WTC11 (cell line): ENCODE results near the gene SPATA2L. TPM values are rescaled to one million over a fixed set of nuclear protein-coding genes. Genes with fewer than 3 reads are reported as not detected.

Source experiments
- ATAC-seq: fragments of 200-7000 bp; cut with Tn5 transposase; 2 replicates; pipeline ENCODE4 v1.10.0; 2021; ENCODE audit warnings: mild to moderate bottlenecking, moderate library complexity
- CTCF ChIA-PET: fragments of 300-600 bp; sonication (Branson Sonifier 250); formaldehyde crosslinking; loops from one replicate; lab custom pipeline; 2021; ENCODE audit warnings: antibody characterized with exemption; lab: Charles Lee
- POLR2A ChIA-PET: fragments of 350-600 bp; sonication (Branson Sonifier 250); formaldehyde crosslinking; loops from one replicate; lab custom pipeline; 2021; ENCODE audit warnings: antibody characterized with exemption; lab: Charles Lee
- DNase-seq: peaks from one replicate; pipeline ENCODE4 v3.0.0; 2021; ENCODE audit warnings: low spot score
- H3K27ac Mint-ChIP-seq: 2 replicates; pipeline ENCODE4 v1.8.0; 2021; ENCODE audit warnings: mixed read lengths
- H3K27me3 Mint-ChIP-seq: 2 replicates; pipeline ENCODE4 v1.8.0; 2021; ENCODE audit warnings: low read depth, mild to moderate bottlenecking, moderate library complexity, mixed read lengths
- H3K36me3 Mint-ChIP-seq: 2 replicates; pipeline ENCODE4 v1.8.0; 2021; ENCODE audit warnings: mixed read lengths
- H3K4me1 Mint-ChIP-seq: 2 replicates; pipeline ENCODE4 v1.8.0; 2022; ENCODE audit warnings: mixed read lengths
- H3K4me3 Mint-ChIP-seq: 2 replicates; pipeline ENCODE4 v1.8.0; 2021; ENCODE audit warnings: mild to moderate bottlenecking, moderate library complexity, mixed read lengths
- H3K9me3 Mint-ChIP-seq: 2 replicates; pipeline ENCODE4 v1.8.0; 2021; ENCODE audit warnings: mixed read lengths
- CREM ChIP-seq: sonication (generic); formaldehyde crosslinking; IDR thresholded peaks from 2 replicates; pipeline ENCODE4 v1.8.1; 2022; ENCODE audit warnings: mild to moderate bottlenecking, missing genetic modification reagents, moderate library complexity
- E2F5 ChIP-seq: sonication (generic); formaldehyde crosslinking; IDR thresholded peaks from 2 replicates; pipeline ENCODE4 v1.8.1; 2022; ENCODE audit warnings: mild to moderate bottlenecking, moderate library complexity, missing genetic modification reagents
- FOXJ3 ChIP-seq: sonication (generic); formaldehyde crosslinking; IDR thresholded peaks from 2 replicates; pipeline ENCODE4 v1.9.0; 2021; ENCODE audit warnings: missing genetic modification reagents, mild to moderate bottlenecking, borderline replicate concordance
- FOXK1 ChIP-seq: sonication (generic); formaldehyde crosslinking; IDR thresholded peaks from 2 replicates; pipeline ENCODE4 v1.8.0; 2022; ENCODE audit warnings: mild to moderate bottlenecking, moderate library complexity, missing genetic modification reagents
- HMGA2 ChIP-seq: fragments of 250-450 bp; sonication (Bioruptor Pico); IDR thresholded peaks from 2 replicates; pipeline ENCODE4 v1.4.0; 2021; ENCODE audit warnings: mild to moderate bottlenecking, moderate library complexity
- NFATC4 ChIP-seq: fragments of 250-450 bp; sonication (Bioruptor Pico); IDR thresholded peaks from 2 replicates; pipeline ENCODE4 v1.9.0; 2021; ENCODE audit warnings: mild to moderate bottlenecking
- NFE2L1 ChIP-seq: sonication (generic); formaldehyde crosslinking; IDR thresholded peaks from 2 replicates; pipeline ENCODE4 v1.8.1; 2023; ENCODE audit warnings: missing genetic modification reagents
- NR3C1 ChIP-seq: sonication (generic); formaldehyde crosslinking; conservative IDR thresholded peaks from 2 replicates; pipeline ENCODE4 v1.8.1; 2023; ENCODE audit warnings: low read depth, mild to moderate bottlenecking, missing genetic modification reagents
- SOX15 ChIP-seq: fragments of 250-450 bp; sonication (Bioruptor Pico); IDR thresholded peaks from 2 replicates; pipeline ENCODE4 v1.9.0; 2021; ENCODE audit warnings: mild to moderate bottlenecking
- TEAD4 ChIP-seq: sonication (generic); formaldehyde crosslinking; IDR thresholded peaks from 2 replicates; pipeline ENCODE4 v1.8.0; 2022; ENCODE audit warnings: mild to moderate bottlenecking, missing genetic modification reagents
- TP53 ChIP-seq: sonication (generic); formaldehyde crosslinking; IDR thresholded peaks from 2 replicates; pipeline ENCODE4 v1.8.1; 2023; ENCODE audit warnings: mild to moderate bottlenecking, missing genetic modification reagents
- USF2 ChIP-seq: sonication (generic); formaldehyde crosslinking; IDR thresholded peaks from 2 replicates; pipeline ENCODE4 v1.8.1; 2023; ENCODE audit warnings: mild to moderate bottlenecking, missing genetic modification reagents, moderate library complexity
- ZNF263 ChIP-seq: sonication (generic); formaldehyde crosslinking; IDR thresholded peaks from 2 replicates; pipeline ENCODE4 v1.8.1; 2022; ENCODE audit warnings: low read depth, mild to moderate bottlenecking, moderate library complexity, missing genetic modification reagents
- ZNF281 ChIP-seq: sonication (generic); formaldehyde crosslinking; IDR thresholded peaks from 2 replicates; pipeline ENCODE4 v1.8.0; 2023; ENCODE audit warnings: mild to moderate bottlenecking, missing genetic modification reagents
- ZNF423 ChIP-seq: fragments of 250-450 bp; sonication (Bioruptor Pico); IDR thresholded peaks from 2 replicates; pipeline ENCODE4 v2.1.2; 2022; ENCODE audit warnings: mild to moderate bottlenecking, moderate library complexity
- ZNF532 ChIP-seq: fragments of 250-450 bp; sonication (Bioruptor Pico); IDR thresholded peaks from 2 replicates; pipeline ENCODE4 v1.9.0; 2021; ENCODE audit warnings: mild to moderate bottlenecking, borderline replicate concordance
- ZNF671 ChIP-seq: fragments of 250-450 bp; sonication (Bioruptor Pico); IDR thresholded peaks from 2 replicates; pipeline ENCODE4 v1.8.0; 2021; ENCODE audit warnings: mild to moderate bottlenecking
- ZSCAN18 ChIP-seq: fragments of 250-450 bp; sonication (Bioruptor Pico); IDR thresholded peaks from 2 replicates; pipeline ENCODE4 v2.1.2; 2022; ENCODE audit warnings: mild to moderate bottlenecking, moderate library complexity
- total RNA-seq: library from RNA; stranded (reverse); gene quantifications from 3 replicates; pipeline ENCODE4 v1.2.3, GENCODE V29; 2021
- TF ChIP-seq, protein P1 (sequence below): sonication (generic); formaldehyde crosslinking; IDR thresholded peaks from 2 replicates; pipeline ENCODE4 v1.8.0; 2022; ENCODE audit warnings: missing genetic modification reagents
- TF ChIP-seq, protein P2 (sequence below): fragments of 200-600 bp; IDR thresholded peaks from 2 replicates; pipeline ENCODE4 v1.8.0; 2022; ENCODE audit warnings: antibody characterized with exemption

SPATA2L gene
- total RNA-seq, 1 experiment from 2014 or later, result 15.7 TPM

- Mint-ChIP-seq H3K36me3 (peaks cover 21% of the 10 kb centered on the region), H3K9me3 (no peaks in the 10 kb centered on the region), H3K4me3 (no peak overlapping the region), H3K4me1 (no peaks in the 10 kb centered on the region), H3K27ac (no peak overlapping the region), H3K27me3 (no peaks in the 10 kb centered on the region)
- ATAC-seq, result no peak
- TF ChIP-seq ZNF263 (CRISPR knock-in tag) (no peak), ZNF532 (no peak), ZNF423 (CRISPR knock-in tag) (no peak), FOXK1 (CRISPR knock-in tag) (no peak), NR3C1 (no peak), TEAD4 (CRISPR knock-in tag) (no peak), ZNF281 (CRISPR knock-in tag) (no peak), CREM (CRISPR knock-in tag) (no peak), USF2 (CRISPR knock-in tag) (no peak), NFE2L1 (CRISPR knock-in tag) (no peak), SOX15 (CRISPR knock-in tag) (no peak), FOXJ3 (CRISPR knock-in tag) (no peak), NFATC4 (CRISPR knock-in tag) (no peak), ZNF671 (CRISPR knock-in tag) (no peak)
- TF ChIP-seq, protein P1, sequence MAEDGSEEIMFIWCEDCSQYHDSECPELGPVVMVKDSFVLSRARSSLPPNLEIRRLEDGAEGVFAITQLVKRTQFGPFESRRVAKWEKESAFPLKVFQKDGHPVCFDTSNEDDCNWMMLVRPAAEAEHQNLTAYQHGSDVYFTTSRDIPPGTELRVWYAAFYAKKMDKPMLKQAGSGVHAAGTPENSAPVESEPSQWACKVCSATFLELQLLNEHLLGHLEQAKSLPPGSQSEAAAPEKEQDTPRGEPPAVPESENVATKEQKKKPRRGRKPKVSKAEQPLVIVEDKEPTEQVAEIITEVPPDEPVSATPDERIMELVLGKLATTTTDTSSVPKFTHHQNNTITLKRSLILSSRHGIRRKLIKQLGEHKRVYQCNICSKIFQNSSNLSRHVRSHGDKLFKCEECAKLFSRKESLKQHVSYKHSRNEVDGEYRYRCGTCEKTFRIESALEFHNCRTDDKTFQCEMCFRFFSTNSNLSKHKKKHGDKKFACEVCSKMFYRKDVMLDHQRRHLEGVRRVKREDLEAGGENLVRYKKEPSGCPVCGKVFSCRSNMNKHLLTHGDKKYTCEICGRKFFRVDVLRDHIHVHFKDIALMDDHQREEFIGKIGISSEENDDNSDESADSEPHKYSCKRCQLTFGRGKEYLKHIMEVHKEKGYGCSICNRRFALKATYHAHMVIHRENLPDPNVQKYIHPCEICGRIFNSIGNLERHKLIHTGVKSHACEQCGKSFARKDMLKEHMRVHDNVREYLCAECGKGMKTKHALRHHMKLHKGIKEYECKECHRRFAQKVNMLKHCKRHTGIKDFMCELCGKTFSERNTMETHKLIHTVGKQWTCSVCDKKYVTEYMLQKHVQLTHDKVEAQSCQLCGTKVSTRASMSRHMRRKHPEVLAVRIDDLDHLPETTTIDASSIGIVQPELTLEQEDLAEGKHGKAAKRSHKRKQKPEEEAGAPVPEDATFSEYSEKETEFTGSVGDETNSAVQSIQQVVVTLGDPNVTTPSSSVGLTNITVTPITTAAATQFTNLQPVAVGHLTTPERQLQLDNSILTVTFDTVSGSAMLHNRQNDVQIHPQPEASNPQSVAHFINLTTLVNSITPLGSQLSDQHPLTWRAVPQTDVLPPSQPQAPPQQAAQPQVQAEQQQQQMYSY (CRISPR knock-in tag), result no peak
- CTCF ChIA-PET, result no interaction called here
- POLR2A ChIA-PET, result no interaction called here
- no peak for DNase-seq
Observed at GRCh38 chr16:89651584-89651983, 49.9 kb downstream of the SPATA2L start.

- Mint-ChIP-seq H3K4me1 (no peaks in the 10 kb centered on the region), H3K4me3 (no peak overlapping the region), H3K9me3 (no peaks in the 10 kb centered on the region), H3K27ac (no peak overlapping the region), H3K36me3 (peaks cover 36% of the 10 kb centered on the region), H3K27me3 (no peaks in the 10 kb centered on the region)
- TF ChIP-seq ZSCAN18 (CRISPR knock-in tag), result no peak
- no peak for TF ChIP-seq HMGA2 (CRISPR knock-in tag)
- TF ChIP-seq, protein P2, sequence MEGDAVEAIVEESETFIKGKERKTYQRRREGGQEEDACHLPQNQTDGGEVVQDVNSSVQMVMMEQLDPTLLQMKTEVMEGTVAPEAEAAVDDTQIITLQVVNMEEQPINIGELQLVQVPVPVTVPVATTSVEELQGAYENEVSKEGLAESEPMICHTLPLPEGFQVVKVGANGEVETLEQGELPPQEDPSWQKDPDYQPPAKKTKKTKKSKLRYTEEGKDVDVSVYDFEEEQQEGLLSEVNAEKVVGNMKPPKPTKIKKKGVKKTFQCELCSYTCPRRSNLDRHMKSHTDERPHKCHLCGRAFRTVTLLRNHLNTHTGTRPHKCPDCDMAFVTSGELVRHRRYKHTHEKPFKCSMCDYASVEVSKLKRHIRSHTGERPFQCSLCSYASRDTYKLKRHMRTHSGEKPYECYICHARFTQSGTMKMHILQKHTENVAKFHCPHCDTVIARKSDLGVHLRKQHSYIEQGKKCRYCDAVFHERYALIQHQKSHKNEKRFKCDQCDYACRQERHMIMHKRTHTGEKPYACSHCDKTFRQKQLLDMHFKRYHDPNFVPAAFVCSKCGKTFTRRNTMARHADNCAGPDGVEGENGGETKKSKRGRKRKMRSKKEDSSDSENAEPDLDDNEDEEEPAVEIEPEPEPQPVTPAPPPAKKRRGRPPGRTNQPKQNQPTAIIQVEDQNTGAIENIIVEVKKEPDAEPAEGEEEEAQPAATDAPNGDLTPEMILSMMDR, result no peak
- TF ChIP-seq E2F5 (CRISPR knock-in tag), result no peak
- no peak for TF ChIP-seq NFE2L1 (CRISPR knock-in tag)
- TF ChIP-seq TP53 (CRISPR knock-in tag), result no peak
- CTCF ChIA-PET, result no interaction called here
- no peak for ATAC-seq
- DNase-seq, result no peak
- POLR2A ChIA-PET, result no interaction called here
Observed at GRCh38 chr16:89646906-89647305, 54.6 kb downstream of the SPATA2L start.
